GM12878 (cell line): ENCODE measurements around the gene BRWD1. TPM values are rescaled to one million over a fixed set of nuclear protein-coding genes. Genes with fewer than 3 reads are reported as not detected.
A peak's percentile ranks its signal among the peaks of the same experiment; 100 is the strongest.

ENCODE experiments used
- CHD2 ChIP-seq: IDR thresholded peaks from 2 replicates; pipeline ENCODE4 v1.6.1; 2011; ENCODE audit warnings: low read depth, low read length, improper control_type of control experiment, borderline replicate concordance
- DPF2 ChIP-seq: fragments of 450-650 bp; IDR thresholded peaks from 2 replicates; pipeline ENCODE4 v1.6.1; 2017; ENCODE audit warnings: mild to moderate bottlenecking
- EZH2 ChIP-seq: IDR thresholded peaks from 2 replicates; pipeline ENCODE4 v1.6.1; 2012; ENCODE audit warnings: low read depth, mild to moderate bottlenecking, control low read depth, inconsistent platforms, low read length, borderline replicate concordance; ENCODE audit not compliant: control insufficient read depth
- GABPA ChIP-seq: IDR thresholded peaks from 2 replicates; pipeline ENCODE4 v1.6.1; 2014; ENCODE audit warnings: antibody characterized with exemption, low read depth, mild to moderate bottlenecking, inconsistent platforms
- HDAC2 ChIP-seq: fragments of 200-600 bp; sonication (generic); IDR thresholded peaks from 2 replicates; pipeline ENCODE4 v1.6.1; 2017
- HDGF ChIP-seq: fragments of 450-650 bp; IDR thresholded peaks from 2 replicates; pipeline ENCODE4 v1.6.1; 2016; ENCODE audit warnings: antibody characterized with exemption
- MTA3 ChIP-seq: IDR thresholded peaks from 2 replicates; pipeline ENCODE4 v1.6.1; 2012; ENCODE audit warnings: low read length, inconsistent platforms, borderline replicate concordance
- MXI1 ChIP-seq: fragments of 150-350 bp; IDR thresholded peaks from 2 replicates; pipeline ENCODE4 v1.6.1; 2011; ENCODE audit warnings: low read depth, mild to moderate bottlenecking, inconsistent platforms, low read length, improper control_type of control experiment
- NBN ChIP-seq: fragments of 450-650 bp; IDR thresholded peaks from 2 replicates; pipeline ENCODE4 v1.6.1; 2016
- NFXL1 ChIP-seq: fragments of 450-650 bp; IDR thresholded peaks from 2 replicates; pipeline ENCODE4 v1.6.1; 2017; ENCODE audit warnings: antibody characterized with exemption, mild to moderate bottlenecking, borderline replicate concordance
- PML ChIP-seq: IDR thresholded peaks from 2 replicates; pipeline ENCODE4 v1.6.1; 2012; ENCODE audit warnings: low read length, inconsistent platforms
- RFX5 ChIP-seq: IDR thresholded peaks from 2 replicates; pipeline ENCODE4 v1.6.1; 2011; ENCODE audit warnings: low read depth, low read length, improper control_type of control experiment
- SP1 ChIP-seq: IDR thresholded peaks from one replicate; pipeline ENCODE4 v1.6.1; 2011; ENCODE audit warnings: low read depth, low read length
- SRF ChIP-seq, 2 experiments: IDR thresholded peaks; 2 replicates each; pipeline ENCODE4 v1.6.1; 2011; ENCODE audit warnings: low read depth in 2 of 2, low read length in 2 of 2, mild to moderate bottlenecking in 1 of 2, moderate library complexity in 1 of 2
- STAT1 ChIP-seq: fragments of 450-650 bp; conservative IDR thresholded peaks from 2 replicates; pipeline ENCODE4 v1.6.1; 2014; ENCODE audit warnings: antibody characterized with exemption, mild to moderate bottlenecking
- TBL1XR1 ChIP-seq: IDR thresholded peaks from 2 replicates; pipeline ENCODE4 v1.6.1; 2012; ENCODE audit warnings: low read depth, low read length, improper control_type of control experiment
- ZNF207 ChIP-seq: fragments of 450-650 bp; IDR thresholded peaks from 2 replicates; pipeline ENCODE4 v1.6.1; 2014; ENCODE audit warnings: antibody characterized with exemption, mild to moderate bottlenecking, borderline replicate concordance
- polyA plus RNA-seq, 11 experiments: library from polyadenylated mRNA; depleted of rRNA in 4 of 11; unstranded in 6 of 11; stranded (reverse) in 5 of 11; fragments of >200 nt; fragmentation: Nextera tagmentation in 4 of 11; fragmentation: Illumina TruSeq in 1 of 11; extraction: Ambion mirVana in 4 of 11; extraction: Trizol in 1 of 11; gene quantifications; 1 replicate in 1 of 11; 2 replicates in 10 of 11; pipeline versions ENCODE4 v1.2.1 to v1.2.3, GENCODE V29; 2011 to 2016; ENCODE audit warnings: inconsistent platforms in 2 of 11, missing spikeins in 2 of 11, low read depth in 1 of 11
- total RNA-seq, 4 experiments: library from RNA; depleted of rRNA in 3 of 4; stranded (reverse); fragments of >200 nt in 3 of 4; fragmentation: Illumina TruSeq in 1 of 4; extraction: Trizol in 1 of 4; gene quantifications; 2 replicates each; pipeline versions ENCODE4 v1.2.1 to v1.2.3, GENCODE V29; 2013 to 2021
- TF ChIP-seq, protein P1 (sequence below): fragments of 450-650 bp; IDR thresholded peaks from 2 replicates; pipeline ENCODE4 v1.6.1; 2016; ENCODE audit warnings: mild to moderate bottlenecking
- TF ChIP-seq, protein P2 (sequence below): fragments of 450-650 bp; conservative IDR thresholded peaks from 2 replicates; pipeline ENCODE4 v1.6.1; 2017; ENCODE audit warnings: mild to moderate bottlenecking, moderate library complexity
- TF ChIP-seq, protein P3 (sequence below): IDR thresholded peaks from 2 replicates; pipeline ENCODE4 v1.6.1; 2012; ENCODE audit warnings: improper control_type of control experiment, low read depth, low read length; ENCODE audit not compliant: insufficient replicate concordance
- TF ChIP-seq, protein P4 (sequence below): IDR thresholded peaks from 2 replicates; pipeline ENCODE4 v1.6.1; 2012; ENCODE audit warnings: low read depth, low read length, improper control_type of control experiment

The BRWD1 gene
- total and polyA plus RNA-seq, 10 of the 15 experiments (the other 5 are each of a cell fraction or from before 2014, with no cell fraction given), result 3.1 to 19.0 (median 13.5) TPM

DNA sequence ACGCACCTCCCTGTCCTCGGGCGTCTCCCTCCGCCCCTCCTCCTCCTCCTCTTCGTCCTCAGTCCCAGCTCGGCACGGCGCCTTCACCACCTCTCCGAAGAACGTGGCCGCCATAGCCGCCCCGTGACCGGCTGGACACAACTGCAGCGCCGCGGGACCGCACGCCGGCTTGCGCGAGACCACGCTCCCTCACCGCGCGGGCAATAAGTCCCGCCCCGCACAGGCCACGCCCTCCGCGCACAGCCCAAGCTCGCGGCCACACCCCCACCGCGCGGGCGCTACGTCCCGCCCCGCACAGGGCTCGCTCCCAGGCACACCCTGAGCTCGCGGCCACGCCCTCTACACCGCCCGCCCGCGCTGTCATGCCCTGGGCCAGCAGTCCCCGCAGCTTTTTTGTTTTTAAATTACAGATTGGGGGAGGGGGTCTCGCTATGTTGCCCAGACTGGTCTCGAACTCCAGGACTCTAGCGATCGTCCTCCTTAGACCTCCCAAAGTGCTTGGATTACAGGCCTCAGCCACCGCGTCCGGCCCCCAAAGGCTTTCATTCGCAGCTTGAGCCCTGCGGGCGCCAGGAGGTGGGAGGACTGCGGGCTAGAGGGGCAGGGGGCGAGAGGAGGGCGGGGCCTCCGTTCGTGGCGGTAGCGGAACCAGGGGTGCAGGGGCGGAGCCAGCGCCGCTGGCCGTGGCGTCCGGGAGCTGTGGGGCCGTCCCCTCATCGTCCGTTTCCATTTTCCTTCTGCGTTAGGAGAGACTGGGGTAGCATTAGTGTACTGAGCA is 130.0 kb downstream of the BRWD1 start, which contains the start of gene PSMG1 (continued):
- TF ChIP-seq, protein P1, sequence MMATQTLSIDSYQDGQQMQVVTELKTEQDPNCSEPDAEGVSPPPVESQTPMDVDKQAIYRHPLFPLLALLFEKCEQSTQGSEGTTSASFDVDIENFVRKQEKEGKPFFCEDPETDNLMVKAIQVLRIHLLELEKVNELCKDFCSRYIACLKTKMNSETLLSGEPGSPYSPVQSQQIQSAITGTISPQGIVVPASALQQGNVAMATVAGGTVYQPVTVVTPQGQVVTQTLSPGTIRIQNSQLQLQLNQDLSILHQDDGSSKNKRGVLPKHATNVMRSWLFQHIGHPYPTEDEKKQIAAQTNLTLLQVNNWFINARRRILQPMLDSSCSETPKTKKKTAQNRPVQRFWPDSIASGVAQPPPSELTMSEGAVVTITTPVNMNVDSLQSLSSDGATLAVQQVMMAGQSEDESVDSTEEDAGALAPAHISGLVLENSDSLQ, result no peak
- TF ChIP-seq, protein P2, sequence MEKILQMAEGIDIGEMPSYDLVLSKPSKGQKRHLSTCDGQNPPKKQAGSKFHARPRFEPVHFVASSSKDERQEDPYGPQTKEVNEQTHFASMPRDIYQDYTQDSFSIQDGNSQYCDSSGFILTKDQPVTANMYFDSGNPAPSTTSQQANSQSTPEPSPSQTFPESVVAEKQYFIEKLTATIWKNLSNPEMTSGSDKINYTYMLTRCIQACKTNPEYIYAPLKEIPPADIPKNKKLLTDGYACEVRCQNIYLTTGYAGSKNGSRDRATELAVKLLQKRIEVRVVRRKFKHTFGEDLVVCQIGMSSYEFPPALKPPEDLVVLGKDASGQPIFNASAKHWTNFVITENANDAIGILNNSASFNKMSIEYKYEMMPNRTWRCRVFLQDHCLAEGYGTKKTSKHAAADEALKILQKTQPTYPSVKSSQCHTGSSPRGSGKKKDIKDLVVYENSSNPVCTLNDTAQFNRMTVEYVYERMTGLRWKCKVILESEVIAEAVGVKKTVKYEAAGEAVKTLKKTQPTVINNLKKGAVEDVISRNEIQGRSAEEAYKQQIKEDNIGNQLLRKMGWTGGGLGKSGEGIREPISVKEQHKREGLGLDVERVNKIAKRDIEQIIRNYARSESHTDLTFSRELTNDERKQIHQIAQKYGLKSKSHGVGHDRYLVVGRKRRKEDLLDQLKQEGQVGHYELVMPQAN, result peak; percentile 28; the same call in 1 of the 2 replicates
- TF ChIP-seq EZH2 (no peak), MTA3 (no peak), HDGF (peak; percentile 59), GABPA (no peak), DPF2 (peak; percentile 47; the same call in 1 of the 2 replicates), MXI1 (no peak), NBN (peak; percentile 84), STAT1 (peak; percentile 66; the same call in 1 of the 2 replicates), NFXL1 (no peak), SRF (IDR thresholded peaks at IDR 0.05; ENCODE audit: low read depth in 2 of 2, low read length in 2 of 2) (no peak), HDAC2 (no peak), RFX5 (no peak), SP1 (no peak), PML (0 out of 2 replicates have a peak, but pooled peaks have one; percentile 56), CHD2 (peak; percentile 86), TBL1XR1 (no peak), ZNF207 (no peak)
- TF ChIP-seq, protein P3, sequence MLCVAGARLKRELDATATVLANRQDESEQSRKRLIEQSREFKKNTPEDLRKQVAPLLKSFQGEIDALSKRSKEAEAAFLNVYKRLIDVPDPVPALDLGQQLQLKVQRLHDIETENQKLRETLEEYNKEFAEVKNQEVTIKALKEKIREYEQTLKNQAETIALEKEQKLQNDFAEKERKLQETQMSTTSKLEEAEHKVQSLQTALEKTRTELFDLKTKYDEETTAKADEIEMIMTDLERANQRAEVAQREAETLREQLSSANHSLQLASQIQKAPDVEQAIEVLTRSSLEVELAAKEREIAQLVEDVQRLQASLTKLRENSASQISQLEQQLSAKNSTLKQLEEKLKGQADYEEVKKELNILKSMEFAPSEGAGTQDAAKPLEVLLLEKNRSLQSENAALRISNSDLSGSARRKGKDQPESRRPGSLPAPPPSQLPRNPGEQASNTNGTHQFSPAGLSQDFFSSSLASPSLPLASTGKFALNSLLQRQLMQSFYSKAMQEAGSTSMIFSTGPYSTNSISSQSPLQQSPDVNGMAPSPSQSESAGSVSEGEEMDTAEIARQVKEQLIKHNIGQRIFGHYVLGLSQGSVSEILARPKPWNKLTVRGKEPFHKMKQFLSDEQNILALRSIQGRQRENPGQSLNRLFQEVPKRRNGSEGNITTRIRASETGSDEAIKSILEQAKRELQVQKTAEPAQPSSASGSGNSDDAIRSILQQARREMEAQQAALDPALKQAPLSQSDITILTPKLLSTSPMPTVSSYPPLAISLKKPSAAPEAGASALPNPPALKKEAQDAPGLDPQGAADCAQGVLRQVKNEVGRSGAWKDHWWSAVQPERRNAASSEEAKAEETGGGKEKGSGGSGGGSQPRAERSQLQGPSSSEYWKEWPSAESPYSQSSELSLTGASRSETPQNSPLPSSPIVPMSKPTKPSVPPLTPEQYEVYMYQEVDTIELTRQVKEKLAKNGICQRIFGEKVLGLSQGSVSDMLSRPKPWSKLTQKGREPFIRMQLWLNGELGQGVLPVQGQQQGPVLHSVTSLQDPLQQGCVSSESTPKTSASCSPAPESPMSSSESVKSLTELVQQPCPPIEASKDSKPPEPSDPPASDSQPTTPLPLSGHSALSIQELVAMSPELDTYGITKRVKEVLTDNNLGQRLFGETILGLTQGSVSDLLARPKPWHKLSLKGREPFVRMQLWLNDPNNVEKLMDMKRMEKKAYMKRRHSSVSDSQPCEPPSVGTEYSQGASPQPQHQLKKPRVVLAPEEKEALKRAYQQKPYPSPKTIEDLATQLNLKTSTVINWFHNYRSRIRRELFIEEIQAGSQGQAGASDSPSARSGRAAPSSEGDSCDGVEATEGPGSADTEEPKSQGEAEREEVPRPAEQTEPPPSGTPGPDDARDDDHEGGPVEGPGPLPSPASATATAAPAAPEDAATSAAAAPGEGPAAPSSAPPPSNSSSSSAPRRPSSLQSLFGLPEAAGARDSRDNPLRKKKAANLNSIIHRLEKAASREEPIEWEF, result no peak
- TF ChIP-seq, protein P4, sequence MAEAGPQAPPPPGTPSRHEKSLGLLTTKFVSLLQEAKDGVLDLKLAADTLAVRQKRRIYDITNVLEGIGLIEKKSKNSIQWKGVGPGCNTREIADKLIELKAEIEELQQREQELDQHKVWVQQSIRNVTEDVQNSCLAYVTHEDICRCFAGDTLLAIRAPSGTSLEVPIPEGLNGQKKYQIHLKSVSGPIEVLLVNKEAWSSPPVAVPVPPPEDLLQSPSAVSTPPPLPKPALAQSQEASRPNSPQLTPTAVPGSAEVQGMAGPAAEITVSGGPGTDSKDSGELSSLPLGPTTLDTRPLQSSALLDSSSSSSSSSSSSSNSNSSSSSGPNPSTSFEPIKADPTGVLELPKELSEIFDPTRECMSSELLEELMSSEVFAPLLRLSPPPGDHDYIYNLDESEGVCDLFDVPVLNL, result no peak
